DMS79 treated with DMSO at 0.1 percent for 48 hours (cell line): ENCODE measurements around the gene GPS1.
A peak's percentile ranks its signal among the peaks of the same experiment; 100 is the strongest.
"Not testable (repeated sequence)": the region's sequence is repeated elsewhere in the genome, so short reads cannot be mapped to it uniquely, and the experiment has no call there.

Experiments used
- DNase-seq: peaks from one replicate; lab custom pipeline; 2025; lab: John Stamatoyannopoulos, UW

GPS1 gene

GRCh38 chr17:82028966-82029365, 22.7 kb upstream of the GPS1 start:
- DNase-seq: no peak

GRCh38 chr17:82029391-82029790, 22.3 kb upstream of the GPS1 start:
- DNase-seq: peak; percentile 28

GRCh38 chr17:82029990-82030469, 21.7 kb upstream of the GPS1 start:
- no peak for DNase-seq

- DNase-seq: peak; percentile 7
These were observed 21.0 kb upstream of the GPS1 start for GRCh38 chr17:82030470-82031302.

DNA sequence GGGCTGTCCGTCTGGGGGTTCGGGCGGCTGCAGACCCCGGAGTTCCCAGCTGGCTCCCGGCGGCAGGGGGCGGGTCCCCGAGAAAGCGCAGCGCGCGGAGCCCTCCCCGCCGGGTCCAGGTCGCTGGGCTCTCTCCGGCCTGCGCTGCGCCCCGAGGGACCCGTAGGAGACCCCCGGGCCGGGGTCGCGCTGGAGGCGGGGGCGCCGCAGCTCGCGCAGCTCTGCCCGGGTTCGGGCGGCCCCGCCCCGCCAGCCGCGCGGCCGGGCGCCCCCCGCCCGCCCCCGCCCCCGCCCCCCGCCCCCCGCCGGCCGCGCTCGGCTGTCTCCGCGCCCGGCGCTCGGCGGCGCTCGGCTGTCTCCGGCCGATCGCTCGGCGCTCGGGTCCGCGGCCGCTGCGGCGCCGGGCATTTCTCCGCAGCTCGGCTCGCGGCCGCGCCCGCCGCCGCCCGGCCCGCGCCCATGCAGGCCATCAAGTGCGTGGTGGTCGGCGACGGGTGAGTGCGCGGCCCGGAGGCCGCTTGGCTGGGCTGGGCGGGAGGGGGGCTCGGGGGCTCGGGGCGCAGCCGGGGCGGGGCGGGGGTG, 20.3 kb upstream of the GPS1 start, which contains the start of gene RAC3:
RAC3 (plus strand) TSS at position 376 of the 582 bp plus-strand sequence; CDS start at position 460, 84 bp downstream.
- DNase-seq: no peak

- no peak for DNase-seq
These were observed 19.6 kb upstream of the GPS1 start for GRCh38 chr17:82031885-82032627.

DNA sequence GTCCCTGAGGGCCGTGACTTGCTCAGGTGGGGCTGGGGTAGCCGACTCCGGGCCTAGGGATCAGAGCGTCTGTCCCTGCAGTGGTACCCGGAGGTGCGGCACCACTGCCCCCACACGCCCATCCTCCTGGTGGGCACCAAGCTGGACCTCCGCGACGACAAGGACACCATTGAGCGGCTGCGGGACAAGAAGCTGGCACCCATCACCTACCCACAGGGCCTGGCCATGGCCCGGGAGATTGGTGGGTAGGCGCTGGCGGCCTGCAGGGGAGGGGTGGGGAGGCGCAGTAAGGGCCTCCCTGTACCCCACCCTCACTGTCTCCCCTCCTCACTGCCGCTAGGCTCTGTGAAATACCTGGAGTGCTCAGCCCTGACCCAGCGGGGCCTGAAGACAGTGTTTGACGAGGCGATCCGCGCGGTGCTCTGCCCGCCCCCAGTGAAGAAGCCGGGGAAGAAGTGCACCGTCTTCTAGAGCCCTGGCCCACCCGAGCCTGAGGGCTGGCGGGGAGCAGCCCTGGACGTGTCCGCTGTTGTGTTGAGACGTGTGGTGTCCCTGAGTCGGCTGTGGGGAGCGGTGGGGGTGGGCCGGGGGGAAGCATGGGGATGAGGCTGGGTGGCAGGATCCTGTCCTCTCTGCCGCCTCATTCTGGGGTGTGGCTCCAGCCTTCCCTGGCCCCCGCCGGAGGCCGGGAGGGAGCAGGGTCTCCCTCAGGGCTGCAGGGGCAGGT, 18.2 kb upstream of the GPS1 start:
- no peak for DNase-seq

- DNase-seq: no peak
These were observed 17.2 kb upstream of the GPS1 start for GRCh38 chr17:82034371-82035011.

GRCh38 chr17:82035488-82035887, 16.2 kb upstream of the GPS1 start:
- DNase-seq: no peak

DNA sequence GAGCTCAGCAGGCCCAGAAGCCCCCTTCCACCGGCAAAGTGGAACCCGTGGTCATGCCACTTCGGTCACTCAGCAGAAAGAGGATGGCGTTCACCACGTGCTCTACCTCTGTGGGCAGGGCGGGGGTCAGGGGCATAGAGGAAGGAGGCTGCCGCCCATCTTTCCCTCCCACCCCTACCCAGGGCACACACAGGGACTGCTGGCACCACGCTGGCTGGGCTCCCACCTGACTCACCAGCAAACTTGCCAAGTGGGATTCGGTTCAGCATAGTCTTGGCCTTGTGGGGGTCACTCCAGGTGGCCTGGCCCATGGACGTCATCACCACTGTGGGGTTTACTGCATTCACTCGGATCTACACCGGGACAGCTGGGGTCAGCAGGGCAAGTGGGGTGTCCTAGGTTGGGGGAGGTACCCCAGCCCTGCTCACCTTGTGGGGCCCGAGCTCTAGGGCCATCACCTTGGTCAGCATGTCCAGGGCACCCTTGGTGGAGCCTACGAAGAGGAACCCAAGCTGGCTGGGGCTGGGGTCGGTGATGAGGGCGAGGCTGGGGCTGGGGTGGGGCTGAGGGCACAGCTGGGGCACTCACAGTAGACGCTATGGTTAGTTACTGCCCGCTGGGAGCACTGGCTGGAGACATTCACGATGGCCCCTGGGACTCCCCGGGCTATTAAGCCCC, 15.6 kb upstream of the GPS1 start:
- no peak for DNase-seq

DNA sequence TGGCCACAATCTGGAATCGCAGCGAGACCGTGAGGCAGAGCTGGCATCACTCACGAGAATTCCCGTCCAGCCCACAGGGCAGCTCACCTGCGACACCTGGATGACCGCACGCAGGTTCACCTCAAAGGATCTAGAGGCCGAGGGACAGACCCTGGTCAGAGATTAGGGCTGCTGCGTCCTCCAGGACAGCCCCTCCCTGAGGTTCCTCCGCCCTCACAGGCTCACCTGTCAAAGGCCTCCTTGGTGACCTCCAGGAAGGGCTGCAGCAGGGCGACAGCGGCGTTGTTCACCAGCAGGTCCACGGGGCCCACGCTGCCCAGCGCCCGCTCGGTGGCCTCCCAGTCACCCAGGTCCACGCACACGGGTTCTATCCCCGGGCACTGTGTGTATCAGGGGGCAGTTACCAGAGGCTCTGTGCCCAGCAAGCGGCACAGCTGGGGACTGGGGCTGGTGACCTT, 15.0 kb upstream of the GPS1 start:
- no peak for DNase-seq

DNA sequence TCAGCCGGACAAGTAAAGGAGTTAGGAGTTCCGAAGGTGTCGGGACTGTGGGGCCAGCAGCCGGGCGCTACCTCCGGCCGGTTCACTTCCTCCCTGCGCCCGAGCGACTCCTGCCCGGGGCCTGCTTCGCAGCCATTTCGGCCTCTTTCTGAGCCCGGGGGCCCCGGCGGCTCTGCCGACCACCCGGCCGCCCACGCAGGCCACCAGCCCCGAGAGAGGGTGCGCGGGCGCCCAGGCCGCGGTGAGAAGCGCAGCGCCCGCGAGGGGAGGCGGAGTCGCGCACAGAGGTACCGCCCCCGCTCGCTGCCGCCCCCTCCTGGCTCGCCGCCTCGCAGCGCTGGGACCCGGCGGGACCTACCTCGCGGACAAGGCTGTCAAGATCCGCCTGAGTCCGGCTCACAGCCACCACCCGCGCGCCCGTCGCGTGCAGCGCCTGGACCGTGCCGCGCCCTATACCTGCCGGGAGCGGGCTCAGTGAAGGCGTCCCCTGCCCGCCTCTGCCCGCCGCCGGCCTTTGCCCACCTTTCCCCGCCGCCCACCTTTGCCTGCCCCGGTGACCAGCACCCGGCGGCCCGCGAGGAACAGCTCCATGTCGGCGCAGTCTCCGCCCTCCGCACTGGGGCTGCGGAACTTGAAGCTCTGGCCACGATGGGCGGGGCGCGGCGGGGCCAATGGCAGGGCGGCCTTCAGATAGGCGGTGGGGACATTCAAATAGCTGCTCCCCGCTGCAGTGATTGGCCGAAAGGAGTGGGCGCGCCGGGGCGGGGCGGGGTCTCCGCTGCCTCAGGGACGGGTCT, 14.4 kb upstream of the GPS1 start, which contains the start of gene DCXR:
DCXR (minus strand) TSS at position 606 of the 797 bp plus-strand sequence; CDS start at position 591, 15 bp downstream.
- peak; percentile 61 for DNase-seq

DNA sequence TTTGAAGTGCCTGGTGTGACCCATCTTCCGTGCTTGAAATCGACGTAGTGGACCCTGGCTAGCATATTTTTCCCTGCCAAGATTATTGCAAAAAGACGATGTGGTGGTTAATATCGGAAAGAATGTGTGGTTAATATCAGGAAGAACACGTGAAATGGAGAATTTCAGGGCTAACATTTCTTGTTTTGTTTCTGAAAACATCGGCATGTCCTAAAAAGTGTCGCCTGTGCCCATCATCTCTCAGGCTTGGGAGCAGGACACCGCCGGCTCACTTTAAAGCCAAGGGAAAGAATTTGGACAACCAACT, 13.9 kb upstream of the GPS1 start:
- no peak for DNase-seq

GRCh38 chr17:82038796-82039409, 12.8 kb upstream of the GPS1 start:
- DNase-seq: not testable (repeated sequence)

GRCh38 chr17:82039695-82040299, 11.9 kb upstream of the GPS1 start:
- no peak for DNase-seq

DNA sequence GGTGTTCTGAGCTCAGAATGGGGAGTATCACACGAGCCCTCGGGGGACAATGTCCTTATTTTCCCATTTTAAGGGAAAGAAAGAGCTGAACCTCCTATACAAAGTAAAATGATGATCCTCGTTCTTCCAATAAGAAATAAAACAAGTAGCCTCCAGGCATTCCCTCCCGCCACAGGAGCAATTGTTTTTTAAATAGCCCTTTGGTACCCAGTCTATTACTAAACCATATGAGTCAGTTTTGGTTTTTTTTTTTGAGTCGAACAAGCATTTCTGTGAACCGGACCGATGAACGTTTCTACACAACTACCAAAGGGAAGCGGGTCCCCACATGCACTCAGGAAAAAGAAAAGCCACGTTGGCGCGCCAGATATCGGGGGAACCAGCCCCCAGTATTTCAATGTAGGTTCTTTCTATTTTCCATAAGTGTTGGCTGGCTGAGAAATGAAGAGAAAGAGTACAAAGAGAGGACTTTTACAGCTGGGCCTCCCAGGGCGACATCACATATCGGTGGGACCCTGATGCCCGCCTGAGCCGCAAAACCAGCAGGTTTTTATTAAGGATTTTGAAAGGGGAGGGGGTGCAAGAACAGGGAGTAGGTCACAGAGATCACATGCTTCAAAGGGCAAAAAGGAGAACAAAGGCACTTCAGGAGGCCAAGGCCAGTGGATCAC, 10.4 kb upstream of the GPS1 start:
- no peak for DNase-seq

- DNase-seq: no peak
These were observed 9.0 kb upstream of the GPS1 start for GRCh38 chr17:82042649-82043048.

DNA sequence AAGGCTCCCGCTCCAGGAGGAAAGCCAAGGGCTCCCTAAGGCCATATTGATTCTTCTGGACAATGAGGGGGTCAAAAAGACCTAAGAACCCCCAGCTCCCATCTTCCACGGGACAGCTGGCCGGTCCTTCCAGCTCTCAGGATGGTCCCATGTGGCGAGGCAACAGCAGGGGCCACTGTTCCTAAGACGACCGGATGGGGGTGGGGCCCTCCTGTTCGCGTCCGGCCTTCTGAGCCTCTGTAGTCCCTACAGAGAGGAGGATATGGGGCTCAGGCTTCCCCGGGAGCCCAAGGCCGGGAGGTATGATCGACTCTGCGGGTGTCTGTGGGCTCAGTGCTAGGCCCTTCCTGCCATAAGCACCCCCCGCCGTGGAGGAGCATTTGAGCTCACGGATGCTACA, 8.2 kb upstream of the GPS1 start:
- DNase-seq: no peak
